GM21717 (cell line): Measurements from ENCODE around the gene SLC16A10.
"Not testable (repeated sequence)": the region's sequence is repeated elsewhere in the genome, so short reads cannot be mapped to it uniquely, and the experiment has no call there.

Experiments used
- ATAC-seq: cut with Tn5 transposase; IDR thresholded peaks from one replicate; pipeline ENCODE4 v1.9.1; 2021; ENCODE audit warnings: mild to moderate bottlenecking, moderate library complexity; ENCODE audit not compliant: unreplicated experiment

Gene SLC16A10

GRCh38 chr6:111183702-111184517 lies 96.6 kb downstream of the SLC16A10 start:
- ATAC-seq: no peak

GRCh38 chr6:111184827-111185532 lies 97.7 kb downstream of the SLC16A10 start:
- no peak for ATAC-seq

DNA sequence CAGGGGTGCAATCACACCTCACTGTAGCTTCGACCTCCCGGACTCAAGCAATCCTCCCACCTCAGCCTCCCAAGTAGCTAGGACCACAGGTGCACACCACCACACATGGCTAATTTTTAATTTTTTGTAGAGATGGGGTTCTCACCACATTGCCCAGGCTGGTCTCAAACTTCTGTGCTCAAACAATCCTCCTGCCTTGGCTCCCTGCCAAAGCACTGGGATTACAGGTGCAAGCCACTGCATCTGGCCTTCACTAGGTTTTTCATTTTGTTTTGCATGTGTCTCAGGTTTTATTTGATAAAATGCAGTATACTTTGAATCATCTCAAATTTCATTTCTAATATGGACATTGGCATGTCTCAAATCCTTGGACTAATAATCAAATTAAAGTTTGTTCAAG lies 98.7 kb downstream of the SLC16A10 start:
- no peak for ATAC-seq

- ATAC-seq: no peak
These were observed 100.6 kb downstream of the SLC16A10 start for GRCh38 chr6:111187874-111188273.

- ATAC-seq: not testable (repeated sequence)
These were observed 102.4 kb downstream of the SLC16A10 start for GRCh38 chr6:111189666-111190210.

- ATAC-seq: no peak
These were observed 103.3 kb downstream of the SLC16A10 start for GRCh38 chr6:111190637-111191036.

- not testable (repeated sequence) for ATAC-seq
These were observed 103.8 kb downstream of the SLC16A10 start for GRCh38 chr6:111191136-111191535.

DNA sequence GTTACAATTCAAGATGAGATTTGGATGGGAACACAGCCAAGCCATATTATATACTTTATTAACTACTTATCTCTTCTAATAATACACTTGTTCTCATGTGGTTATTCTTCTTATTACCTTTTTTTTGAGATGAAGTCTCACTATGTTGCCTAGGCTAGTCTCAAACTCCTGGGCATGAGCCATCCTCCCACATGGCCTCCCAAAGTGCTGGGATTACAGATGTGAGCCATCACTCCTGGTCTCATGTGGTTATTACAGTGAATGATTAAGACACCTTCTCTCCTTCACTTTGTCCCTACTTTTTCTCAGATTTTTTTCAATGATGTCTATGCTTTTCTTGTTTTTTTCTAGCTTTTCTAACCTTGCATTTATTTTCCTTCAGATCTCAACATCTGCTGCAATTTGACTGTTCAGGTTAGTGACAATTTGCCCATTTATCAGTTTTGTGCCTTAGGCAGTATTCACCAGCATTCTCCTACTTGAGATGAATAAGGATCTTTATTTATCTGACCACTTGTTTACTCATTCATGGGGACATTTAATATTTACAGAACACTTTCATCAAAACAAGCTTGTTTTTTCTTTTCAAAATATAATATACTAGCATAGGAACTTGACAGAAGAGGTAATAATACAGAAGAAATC lies 105.7 kb downstream of the SLC16A10 start:
- ATAC-seq: no peak

GRCh38 chr6:111195656-111196055 lies 108.4 kb downstream of the SLC16A10 start:
- ATAC-seq: no peak

- ATAC-seq: no peak
These were observed 111.5 kb downstream of the SLC16A10 start for GRCh38 chr6:111198841-111199240.

GRCh38 chr6:111199935-111200334 lies 112.6 kb downstream of the SLC16A10 start:
- no peak for ATAC-seq

- no peak for ATAC-seq
These were observed 113.3 kb downstream of the SLC16A10 start for GRCh38 chr6:111200350-111201243.

DNA sequence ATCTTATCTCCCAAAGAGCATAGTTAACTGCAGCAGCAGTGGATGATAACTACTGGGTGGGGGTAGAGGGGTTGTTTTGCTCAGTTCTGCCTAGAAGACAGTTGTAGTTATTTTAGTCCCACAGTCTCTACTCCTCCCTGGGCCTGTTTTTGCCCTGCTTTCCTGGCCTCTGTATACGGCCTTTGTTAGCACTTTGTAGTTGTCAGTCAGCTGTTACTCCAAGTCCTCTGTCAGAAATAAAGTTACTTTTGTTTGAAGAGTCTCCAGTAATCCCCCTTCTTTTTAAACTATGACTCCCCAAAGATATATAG lies 113.9 kb downstream of the SLC16A10 start:
- ATAC-seq: no peak

GRCh38 chr6:111201764-111202163 lies 114.5 kb downstream of the SLC16A10 start:
- no peak for ATAC-seq

DNA sequence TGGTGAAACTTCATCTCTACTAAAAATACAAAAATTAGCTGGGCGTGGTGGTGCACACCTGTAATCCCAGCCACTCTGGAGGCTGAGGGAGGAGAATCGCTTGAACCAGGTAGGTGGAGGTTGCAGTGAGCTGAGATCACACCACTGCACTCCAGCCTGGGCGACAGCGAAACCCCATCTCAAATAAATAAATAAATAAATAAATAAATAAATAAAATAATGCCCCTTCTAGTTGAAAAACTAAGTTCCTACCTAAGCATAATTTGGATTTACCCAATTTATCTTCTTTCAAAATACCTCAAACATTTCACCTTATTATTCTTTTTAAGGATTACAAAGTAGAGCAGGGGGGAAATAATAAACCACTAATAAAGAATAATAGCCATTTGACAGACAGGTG lies 116.2 kb downstream of the SLC16A10 start:
- not testable (repeated sequence) for ATAC-seq

GRCh38 chr6:111204305-111204704 lies 117.0 kb downstream of the SLC16A10 start:
- ATAC-seq: no peak

DNA sequence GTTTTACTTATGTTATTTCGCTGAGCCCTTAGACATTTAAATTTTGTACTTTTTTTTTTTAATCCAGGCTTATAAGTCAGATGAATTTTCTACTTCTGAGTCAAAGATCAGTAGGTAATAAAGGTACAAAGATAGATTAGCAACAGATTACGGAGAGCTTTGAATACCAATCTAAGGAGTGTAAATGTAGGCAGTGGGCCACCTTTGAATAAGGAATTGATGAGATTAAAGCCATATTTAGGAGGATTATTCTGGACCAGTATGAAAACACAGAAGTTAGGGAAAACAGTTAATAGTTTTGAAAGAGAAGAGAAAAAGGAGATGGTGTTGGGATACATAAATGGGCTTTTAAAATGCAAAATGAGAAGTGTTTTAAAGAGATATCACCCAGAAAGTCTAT lies 117.6 kb downstream of the SLC16A10 start:
- ATAC-seq: no peak

DNA sequence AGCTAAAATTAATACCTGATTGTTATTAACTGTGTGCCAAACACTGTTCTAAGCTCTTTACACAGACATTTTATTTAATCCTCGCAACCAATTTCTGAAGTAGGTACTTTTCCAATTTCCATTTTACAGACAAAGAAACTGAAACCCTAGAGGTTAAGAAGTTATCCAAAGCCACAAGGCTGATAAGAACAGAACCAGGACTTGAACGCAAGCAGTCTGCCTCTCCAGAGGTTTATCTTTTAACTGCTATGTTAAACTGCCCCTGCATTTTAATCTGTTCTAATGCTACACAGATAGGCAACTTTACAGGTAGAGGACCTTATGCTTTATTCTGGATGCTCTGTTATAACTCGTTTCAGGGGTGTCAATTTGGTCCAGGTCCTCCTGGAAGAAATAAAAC lies 118.2 kb downstream of the SLC16A10 start:
- no peak for ATAC-seq

DNA sequence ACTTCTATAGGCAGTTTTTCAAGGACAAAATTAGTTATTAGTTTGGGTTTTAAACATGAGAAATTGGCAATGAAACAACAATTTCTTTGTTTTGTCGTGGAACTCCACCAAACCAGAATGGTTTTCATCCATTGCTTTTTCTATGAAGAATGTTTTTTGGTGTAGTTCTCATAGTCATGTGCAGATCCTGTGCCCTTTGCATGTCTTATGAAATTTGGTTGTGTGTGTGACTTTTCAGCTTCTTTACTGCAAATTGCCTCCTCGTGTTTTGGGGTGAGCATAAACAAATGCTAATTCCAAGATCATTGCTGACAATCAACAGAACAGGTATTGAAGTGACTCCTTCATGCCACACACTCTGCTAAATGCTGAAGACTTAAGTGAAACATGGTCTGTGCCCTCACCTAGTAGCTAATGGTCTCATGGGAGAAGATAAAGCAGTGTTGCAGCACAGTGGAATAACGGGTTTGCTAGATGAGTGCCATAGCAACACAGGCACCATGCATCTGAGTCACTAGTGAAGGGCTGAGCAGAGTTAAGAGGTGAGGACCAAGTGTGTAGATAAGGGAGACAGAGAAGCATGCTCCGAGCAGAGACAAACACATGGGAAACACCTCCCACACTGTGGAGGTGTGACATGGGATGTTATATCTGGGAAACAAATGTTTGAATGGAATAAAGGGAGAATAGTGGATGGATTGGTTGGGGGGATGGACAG lies 120.0 kb downstream of the SLC16A10 start:
- ATAC-seq: no peak

- no peak for ATAC-seq
These were observed 121.6 kb downstream of the SLC16A10 start for GRCh38 chr6:111208933-111209332.
